Stomach (tissue), 4 donors: ENCODE data around the gene TMEM42.

ENCODE experiments used
- EP300 ChIP-seq: sonication (generic); formaldehyde crosslinking; IDR thresholded peaks from one replicate; pipeline ENCODE4 v1.6.1; 2017; ENCODE audit warnings: antibody characterized with exemption
- POLR2A ChIP-seq, 4 donors: fragments of 450-650 bp; IDR thresholded peaks; one replicate each; pipeline ENCODE4 v1.6.1; 2016; ENCODE audit warnings: antibody characterized with exemption in 4 of 4, control low read depth in 2 of 4, mild to moderate bottlenecking in 1 of 4, moderate library complexity in 1 of 4
- POLR2AphosphoS5 ChIP-seq, 3 donors: sonication (generic); formaldehyde crosslinking; IDR thresholded peaks; one replicate each; pipeline ENCODE4 v1.6.1; 2016; ENCODE audit warnings: antibody characterized with exemption in 3 of 3
- TF ChIP-seq, protein P1 (sequence below), 7 experiments: fragments of 450-650 bp in 4 of 7; fragments of 200-600 bp in 3 of 7; sonication (generic) in 3 of 7; IDR thresholded peaks; one replicate each; pipeline ENCODE4 v1.5.1; 2016 to 2019; ENCODE audit warnings: antibody characterized with exemption in 7 of 7, control low read depth in 2 of 7, mild to moderate bottlenecking in 1 of 7

- TF ChIP-seq POLR2A (IDR thresholded peaks at IDR 0.05) (no peak), EP300 (no peak), POLR2AphosphoS5 (IDR thresholded peaks at IDR 0.05) (no peak)
- TF ChIP-seq, protein P1, sequence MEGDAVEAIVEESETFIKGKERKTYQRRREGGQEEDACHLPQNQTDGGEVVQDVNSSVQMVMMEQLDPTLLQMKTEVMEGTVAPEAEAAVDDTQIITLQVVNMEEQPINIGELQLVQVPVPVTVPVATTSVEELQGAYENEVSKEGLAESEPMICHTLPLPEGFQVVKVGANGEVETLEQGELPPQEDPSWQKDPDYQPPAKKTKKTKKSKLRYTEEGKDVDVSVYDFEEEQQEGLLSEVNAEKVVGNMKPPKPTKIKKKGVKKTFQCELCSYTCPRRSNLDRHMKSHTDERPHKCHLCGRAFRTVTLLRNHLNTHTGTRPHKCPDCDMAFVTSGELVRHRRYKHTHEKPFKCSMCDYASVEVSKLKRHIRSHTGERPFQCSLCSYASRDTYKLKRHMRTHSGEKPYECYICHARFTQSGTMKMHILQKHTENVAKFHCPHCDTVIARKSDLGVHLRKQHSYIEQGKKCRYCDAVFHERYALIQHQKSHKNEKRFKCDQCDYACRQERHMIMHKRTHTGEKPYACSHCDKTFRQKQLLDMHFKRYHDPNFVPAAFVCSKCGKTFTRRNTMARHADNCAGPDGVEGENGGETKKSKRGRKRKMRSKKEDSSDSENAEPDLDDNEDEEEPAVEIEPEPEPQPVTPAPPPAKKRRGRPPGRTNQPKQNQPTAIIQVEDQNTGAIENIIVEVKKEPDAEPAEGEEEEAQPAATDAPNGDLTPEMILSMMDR (IDR thresholded peaks at IDR 0.05), result no peak
Observed at GRCh38 chr3:44845528-44846520, 15.9 kb upstream of the TMEM42 start.
